Activated gamma-delta T cell treated with anti-CD3 and anti-CD28 coated beads, Interleukin-2, amount 50 U/mL, for 16 hours (primary cell): Measurements from ENCODE around the gene ERICH2.

Source experiments
- DNase-seq: peaks from one replicate; pipeline ENCODE4 v3.0.0-alpha.2; 2020; ENCODE audit warnings: low read depth

The ERICH2 gene

GRCh38 chr2:170762760-170763159 lies 7.4 kb upstream of the ERICH2 start:
- DNase-seq: no peak

GRCh38 chr2:170763232-170763631 lies 6.9 kb upstream of the ERICH2 start:
- DNase-seq: no peak

GRCh38 chr2:170764880-170765261 lies 5.3 kb upstream of the ERICH2 start:
- no peak for DNase-seq

- no peak for DNase-seq
These were observed 3.5 kb upstream of the ERICH2 start for GRCh38 chr2:170766693-170767092.

GRCh38 chr2:170770606-170771420 lies 635 bp downstream of the ERICH2 start:
- peak; percentile 37 for DNase-seq

- DNase-seq: no peak
These were observed 1.3 kb downstream of the ERICH2 start for GRCh38 chr2:170771421-170771937.

GRCh38 chr2:170772295-170772694 lies 2.1 kb downstream of the ERICH2 start:
- no peak for DNase-seq

DNA sequence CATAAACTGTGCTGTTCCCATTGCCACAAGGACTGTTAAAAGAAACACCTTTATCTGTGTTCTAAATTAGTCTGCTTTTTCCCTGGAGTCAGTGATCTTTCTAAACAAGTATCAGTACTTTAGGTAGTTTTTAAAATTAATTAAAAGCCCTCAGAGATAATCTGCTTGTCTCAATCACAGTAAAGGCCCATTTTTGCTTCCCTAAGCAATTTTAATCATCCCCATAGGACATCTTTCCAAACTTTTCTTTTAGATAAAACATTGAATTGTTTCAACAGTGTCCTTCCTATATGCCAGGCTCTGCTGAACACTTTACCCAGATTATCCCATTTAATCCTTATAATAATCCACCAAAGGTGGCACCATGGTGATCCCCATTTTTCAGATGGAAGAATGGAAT lies 3.9 kb downstream of the ERICH2 start:
- no peak for DNase-seq

- no peak for DNase-seq
These were observed 8.7 kb downstream of the ERICH2 start for GRCh38 chr2:170778900-170779299.

- no peak for DNase-seq
These were observed 9.1 kb downstream of the ERICH2 start for GRCh38 chr2:170779304-170779703.

DNA sequence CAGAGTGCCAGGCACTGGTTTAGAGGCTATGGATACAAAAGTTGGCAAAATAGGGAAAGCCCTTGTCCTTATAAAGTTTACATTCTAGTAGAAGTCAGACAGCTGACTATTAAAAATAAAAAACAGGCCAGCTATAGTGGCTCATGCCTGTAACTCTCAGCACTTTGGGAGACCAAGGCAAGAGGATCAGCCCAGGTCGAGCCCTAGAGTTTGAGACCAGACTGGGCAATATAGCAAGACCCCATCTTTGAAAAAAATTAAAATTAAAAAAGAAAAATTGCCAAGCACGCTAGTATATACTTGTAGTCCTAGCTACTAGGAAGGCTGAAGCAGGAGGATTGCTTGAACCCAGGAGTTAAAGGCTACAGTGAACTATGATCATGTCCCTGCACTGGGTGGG lies 12.5 kb downstream of the ERICH2 start:
- DNase-seq: no peak

DNA sequence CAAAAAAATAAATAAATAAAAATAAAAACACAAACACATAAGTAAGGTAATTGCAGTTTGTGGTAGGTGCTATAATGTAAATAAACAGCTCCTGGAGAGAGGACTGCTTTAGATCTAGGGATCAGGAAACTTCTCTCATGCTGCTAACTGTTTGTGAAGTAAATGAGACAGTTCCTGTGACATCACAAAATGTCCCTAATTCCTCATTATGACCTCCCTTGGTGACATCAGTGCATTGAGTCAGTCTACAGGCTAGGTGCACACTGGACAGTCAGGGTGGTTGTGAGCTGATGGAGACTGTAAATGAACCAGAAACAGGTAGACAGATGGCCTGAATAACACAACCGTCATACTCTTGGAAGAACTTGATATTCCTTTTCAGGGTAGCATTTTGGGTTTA lies 13.4 kb downstream of the ERICH2 start:
- no peak for DNase-seq

DNA sequence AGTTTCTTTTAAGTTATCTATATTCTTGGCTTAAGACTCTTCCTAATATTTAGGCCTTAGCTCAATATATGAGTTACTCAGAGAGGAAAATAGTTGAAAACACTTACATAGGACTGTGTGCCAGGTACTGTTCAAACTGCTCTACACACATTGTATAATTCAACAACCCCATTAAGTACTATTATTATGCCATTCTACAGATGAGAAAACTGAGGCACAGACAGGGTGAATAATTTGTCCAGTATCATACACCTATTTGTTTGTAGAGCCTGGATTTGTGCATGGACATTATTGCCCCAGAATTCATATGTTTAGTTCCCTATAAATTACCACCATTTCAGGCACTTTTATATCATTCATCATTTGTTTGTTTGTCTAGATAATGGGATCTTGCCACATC lies 28.8 kb downstream of the ERICH2 start:
- no peak for DNase-seq

- no peak for DNase-seq
These were observed 36.4 kb downstream of the ERICH2 start for GRCh38 chr2:170806548-170806947.

GRCh38 chr2:170812710-170813600 lies 42.8 kb downstream of the ERICH2 start:
- DNase-seq: no peak

DNA sequence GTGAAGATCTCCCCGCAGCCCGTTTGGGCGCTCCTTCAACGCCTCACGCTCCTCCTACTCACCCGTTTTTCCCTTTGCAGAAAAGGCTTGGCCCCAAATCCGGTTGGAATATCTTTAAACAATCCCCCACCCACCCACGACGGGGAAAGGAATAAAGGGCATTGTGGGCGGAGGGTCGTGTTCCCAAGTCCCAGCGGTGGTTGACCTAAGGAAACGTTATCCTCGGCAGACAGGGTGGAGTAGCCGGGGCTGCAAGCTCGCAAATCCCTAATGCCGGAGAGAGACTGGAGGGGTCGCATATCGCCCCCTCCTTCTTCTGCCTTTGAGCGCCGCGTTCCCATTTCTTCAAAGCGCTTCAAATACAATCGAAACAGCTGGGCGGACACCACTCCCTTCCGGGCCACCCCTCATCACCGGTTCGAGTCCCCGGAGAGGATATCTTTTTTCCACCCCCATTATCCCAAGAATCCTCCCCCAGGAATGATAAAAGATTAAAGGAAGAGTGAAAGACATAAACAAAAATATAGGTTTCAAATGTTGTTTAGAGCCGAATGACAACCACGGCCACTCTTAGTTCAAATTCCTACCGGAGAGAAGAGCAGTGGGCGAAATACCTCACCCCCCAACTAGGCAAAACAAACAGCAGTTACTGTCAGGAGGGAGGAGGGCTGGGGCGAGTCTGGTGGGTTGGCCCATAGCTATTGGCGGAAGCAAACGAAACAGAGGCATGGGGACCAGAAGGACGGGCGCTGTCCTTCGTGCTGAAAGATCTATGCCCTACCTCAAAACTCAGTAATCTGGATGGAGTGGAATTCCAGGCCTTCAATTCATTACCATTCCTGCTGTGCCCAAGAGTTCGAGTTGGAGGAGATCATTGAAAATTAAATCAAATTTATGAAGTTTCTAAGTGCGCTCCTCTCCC lies 43.7 kb downstream of the ERICH2 start:
- DNase-seq: no peak

GRCh38 chr2:170814533-170815230 lies 44.5 kb downstream of the ERICH2 start:
- DNase-seq: no peak

DNA sequence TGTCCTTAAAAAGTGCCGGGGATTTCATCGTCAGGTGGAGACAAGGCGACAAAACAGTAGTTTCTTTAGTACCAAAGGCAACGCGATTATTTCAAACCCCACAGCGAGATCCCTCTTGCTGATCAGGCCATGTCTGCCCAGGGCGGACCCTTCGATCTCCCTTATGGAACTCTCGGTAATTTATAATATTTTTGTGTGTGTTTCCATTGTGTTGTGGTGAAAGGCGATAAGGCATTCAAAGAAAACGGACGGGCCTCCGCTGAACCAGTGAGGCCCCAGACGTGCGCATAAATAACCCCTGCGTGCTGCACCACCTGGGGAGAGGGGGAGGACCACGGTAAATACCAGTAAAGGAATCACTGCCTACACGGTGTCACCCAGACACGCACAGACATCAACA lies 45.1 kb downstream of the ERICH2 start:
- no peak for DNase-seq

- DNase-seq: no peak
These were observed 45.7 kb downstream of the ERICH2 start for GRCh38 chr2:170815746-170816503.

DNA sequence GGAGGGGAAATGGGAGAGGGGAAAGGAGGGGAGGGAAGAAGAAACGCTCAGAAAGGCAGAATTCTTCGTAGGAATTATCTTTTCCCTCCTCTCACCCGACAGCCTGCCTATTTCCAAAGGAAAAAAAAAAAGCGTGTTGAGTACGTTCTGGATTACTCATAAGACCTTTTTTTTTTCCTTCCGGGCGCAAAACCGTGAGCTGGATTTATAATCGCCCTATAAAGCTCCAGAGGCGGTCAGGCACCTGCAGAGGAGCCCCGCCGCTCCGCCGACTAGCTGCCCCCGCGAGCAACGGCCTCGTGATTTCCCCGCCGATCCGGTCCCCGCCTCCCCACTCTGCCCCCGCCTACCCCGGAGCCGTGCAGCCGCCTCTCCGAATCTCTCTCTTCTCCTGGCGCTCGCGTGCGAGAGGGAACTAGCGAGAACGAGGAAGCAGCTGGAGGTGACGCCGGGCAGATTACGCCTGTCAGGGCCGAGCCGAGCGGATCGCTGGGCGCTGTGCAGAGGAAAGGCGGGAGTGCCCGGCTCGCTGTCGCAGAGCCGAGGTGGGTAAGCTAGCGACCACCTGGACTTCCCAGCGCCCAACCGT lies 46.4 kb downstream of the ERICH2 start, which contains the start of gene GAD1:
Gene GAD1 (plus strand): TSS at position 384 of the 589 bp plus-strand sequence. CDS start 1,705 bp downstream, outside the sequence.
- no peak for DNase-seq
